ENCODE measurements around the gene NTM. TPM values are rescaled to one million over a fixed set of nuclear protein-coding genes. Genes with fewer than 3 reads are reported as not detected.
A peak's percentile ranks its signal among the peaks of the same experiment; 100 is the strongest.

NTM gene
- total RNA-seq, 2 donors from 2014 or later = 0.26 to 3.6 TPM

GRCh38 chr11:131690776-131691175 is 320.4 kb downstream of the NTM start:
- intact Hi-C loops (cut with DNase I) = no loop called here
- Histone ChIP-seq H3K9me3 (no peaks in the 10 kb centered on the region), H3K36me3 (replicated peaks in 1 of 2; ENCODE audit: insufficient read depth in 1 of 2, low read depth in 2 of 2) (no peaks in the 10 kb centered on the region), H3K4me1 (peaks cover 8% of the 10 kb centered on the region), H3K27me3 (peaks cover 0 to 6% of the 10 kb centered on the region in 2 donors), H3K27ac (no peak overlapping the region), H3K4me3 (no peak overlapping the region)
- no peak for DNase-seq
- ATAC-seq = no peak
- TF ChIP-seq CTCF (IDR thresholded peaks at IDR 0.05) = no peak
- TF ChIP-seq POLR2A (IDR thresholded peaks at IDR 0.05) = no peak
- WGBS, 2 donors = 89 to 90% methylated on average over 13 to 18 of the region's 18 CpGs

- Histone ChIP-seq H3K36me3 (replicated peaks in 1 of 2; ENCODE audit: insufficient read depth in 1 of 2, low read depth in 2 of 2) (no peaks in the 10 kb centered on the region), H3K4me3 (no peak overlapping the region), H3K9me3 (no peaks in the 10 kb centered on the region), H3K27ac (no peak overlapping the region), H3K27me3 (peaks cover 0 to 12% of the 10 kb centered on the region in 2 donors), H3K4me1 (peaks cover 8% of the 10 kb centered on the region)
- DNase-seq (peak in 1 of 4 donors; percentile 26), ATAC-seq (no peak)
- 32 to 49% methylated on average over 52 to 55 of the region's 65 CpGs for WGBS, 2 donors
- peak; percentile 19 to 58 (median 27) for TF ChIP-seq CTCF (IDR thresholded peaks at IDR 0.05)
- no peak for TF ChIP-seq POLR2A (IDR thresholded peaks at IDR 0.05)
- intact Hi-C loops (cut with DNase I) = no loop called here
Observed at GRCh38 chr11:131691181-131692041, 321.0 kb downstream of the NTM start.

GRCh38 chr11:131692151-131692550 is 321.7 kb downstream of the NTM start:
- no peak for DNase-seq
- TF ChIP-seq CTCF (IDR thresholded peaks at IDR 0.05) = no peak
- TF ChIP-seq POLR2A (IDR thresholded peaks at IDR 0.05) = no peak
- Histone ChIP-seq H3K9me3 (no peaks in the 10 kb centered on the region), H3K4me1 (peaks cover 8% of the 10 kb centered on the region), H3K4me3 (no peak overlapping the region), H3K27ac (no peak overlapping the region), H3K36me3 (replicated peaks in 1 of 2; ENCODE audit: insufficient read depth in 1 of 2, low read depth in 2 of 2) (no peaks in the 10 kb centered on the region), H3K27me3 (peaks cover 0 to 18% of the 10 kb centered on the region in 2 donors)
- no peak for ATAC-seq
- intact Hi-C loops (cut with DNase I) = no loop called here

GRCh38 chr11:131692961-131693360 is 322.5 kb downstream of the NTM start:
- Histone ChIP-seq H3K27ac (no peak overlapping the region), H3K4me1 (peaks cover 5% of the 10 kb centered on the region), H3K27me3 (peaks cover 0 to 18% of the 10 kb centered on the region in 2 donors), H3K4me3 (no peak overlapping the region), H3K9me3 (no peaks in the 10 kb centered on the region), H3K36me3 (replicated peaks in 1 of 2; ENCODE audit: insufficient read depth in 1 of 2, low read depth in 2 of 2) (no peaks in the 10 kb centered on the region)
- ATAC-seq (no peak), DNase-seq (no peak)
- TF ChIP-seq POLR2A (IDR thresholded peaks at IDR 0.05) (no peak), CTCF (IDR thresholded peaks at IDR 0.05) (no peak)
- intact Hi-C loops (cut with DNase I) = no loop called here
- 40 to 67% methylated on average over 1 of the region's 1 CpG for WGBS, 2 donors

GRCh38 chr11:131693756-131694155 is 323.3 kb downstream of the NTM start:
- H3K4me3 ChIP-seq = no peak overlapping the region
- H3K4me1 ChIP-seq = no peaks in the 10 kb centered on the region
- ATAC-seq = no peak
- no peak for DNase-seq
- H3K36me3 ChIP-seq (replicated peaks in 1 of 2; ENCODE audit: insufficient read depth in 1 of 2, low read depth in 2 of 2) = no peaks in the 10 kb centered on the region
- peaks cover 0 to 18% of the 10 kb centered on the region in 2 donors for H3K27me3 ChIP-seq
- H3K27ac ChIP-seq = no peak overlapping the region
- intact Hi-C loops (cut with DNase I) = no loop called here
- TF ChIP-seq CTCF (IDR thresholded peaks at IDR 0.05) = no peak
- no peak for TF ChIP-seq POLR2A (IDR thresholded peaks at IDR 0.05)
- no peaks in the 10 kb centered on the region for H3K9me3 ChIP-seq
- WGBS, 2 donors = 63% methylated on average over 4 of the region's 4 CpGs
